Measurements from ENCODE around the gene HELB.

GRCh38 chr12:66375560-66375959 is 73.3 kb downstream of the HELB start:
- TF ChIP-seq CTCF (IDR thresholded peaks at IDR 0.05) (no peak), POLR2A (IDR thresholded peaks at IDR 0.05; ENCODE audit: low read depth) (no peak), EP300 (IDR thresholded peaks at IDR 0.05) (no peak), POLR2AphosphoS5 (IDR thresholded peaks at IDR 0.05) (no peak)

Data from esophagus muscularis mucosa (tissue), 4 donors.